ENCODE results near the gene TTC9B.

TTC9B gene

GRCh38 chr19:40213882-40214570, 4.2 kb downstream of the TTC9B start:
- H3K36me3 Mint-ChIP-seq (ENCODE audit: insufficient read depth), result peaks cover 6% of the 10 kb centered on the region
- DNase-seq (ENCODE audit: low spot score in 2 of 2) (no peak), ATAC-seq (replicated peaks; ENCODE audit: extremely low read depth, poor library complexity, severe bottlenecking) (no peak)
- H3K9me3 Mint-ChIP-seq, result no peaks in the 10 kb centered on the region
- no peaks in the 10 kb centered on the region for H3K4me1 Mint-ChIP-seq
- peaks cover 20% of the 10 kb centered on the region for H3K27me3 Mint-ChIP-seq
- no peak overlapping the region for H3K27ac Mint-ChIP-seq (ENCODE audit: low read depth)
- H3K4me3 Mint-ChIP-seq, result no peak overlapping the region

- DNase-seq (ENCODE audit: low spot score in 2 of 2), result no peak
- H3K27me3 Mint-ChIP-seq, result peaks cover 13% of the 10 kb centered on the region
- no peaks in the 10 kb centered on the region for H3K4me1 Mint-ChIP-seq
- H3K36me3 Mint-ChIP-seq (ENCODE audit: insufficient read depth), result peaks cover 7% of the 10 kb centered on the region
- H3K27ac Mint-ChIP-seq (ENCODE audit: low read depth), result no peak overlapping the region
- no peak for ATAC-seq (replicated peaks; ENCODE audit: extremely low read depth, poor library complexity, severe bottlenecking)
- H3K9me3 Mint-ChIP-seq, result no peaks in the 10 kb centered on the region
- H3K4me3 Mint-ChIP-seq, result no peak overlapping the region
Observed at GRCh38 chr19:40213251-40213829, 4.8 kb downstream of the TTC9B start.

- no peak overlapping the region for H3K4me3 Mint-ChIP-seq
- DNase-seq (ENCODE audit: low spot score in 2 of 2), result no peak
- ATAC-seq (replicated peaks; ENCODE audit: extremely low read depth, poor library complexity, severe bottlenecking), result no peak
- no peak overlapping the region for H3K27ac Mint-ChIP-seq (ENCODE audit: low read depth)
- H3K9me3 Mint-ChIP-seq, result no peaks in the 10 kb centered on the region
- H3K27me3 Mint-ChIP-seq, result no peaks in the 10 kb centered on the region
- peaks cover 7% of the 10 kb centered on the region for H3K36me3 Mint-ChIP-seq (ENCODE audit: insufficient read depth)
- no peaks in the 10 kb centered on the region for H3K4me1 Mint-ChIP-seq
Observed at GRCh38 chr19:40210889-40211288, 7.3 kb downstream of the TTC9B start.

GRCh38 chr19:40208602-40209001, 9.6 kb downstream of the TTC9B start:
- DNase-seq (ENCODE audit: low spot score in 2 of 2), result no peak
- no peak overlapping the region for H3K27ac Mint-ChIP-seq (ENCODE audit: low read depth)
- ATAC-seq (replicated peaks; ENCODE audit: extremely low read depth, poor library complexity, severe bottlenecking), result no peak
- no peaks in the 10 kb centered on the region for H3K9me3 Mint-ChIP-seq
- no peaks in the 10 kb centered on the region for H3K27me3 Mint-ChIP-seq
- H3K4me1 Mint-ChIP-seq, result no peaks in the 10 kb centered on the region
- peaks cover 12% of the 10 kb centered on the region for H3K36me3 Mint-ChIP-seq (ENCODE audit: insufficient read depth)
- no peak overlapping the region for H3K4me3 Mint-ChIP-seq

GRCh38 chr19:40205760-40206159, 12.4 kb downstream of the TTC9B start:
- H3K27me3 Mint-ChIP-seq, result no peaks in the 10 kb centered on the region
- no peaks in the 10 kb centered on the region for H3K4me1 Mint-ChIP-seq
- no peak overlapping the region for H3K4me3 Mint-ChIP-seq
- no peak overlapping the region for H3K27ac Mint-ChIP-seq (ENCODE audit: low read depth)
- no peaks in the 10 kb centered on the region for H3K9me3 Mint-ChIP-seq
- peaks cover 13% of the 10 kb centered on the region for H3K36me3 Mint-ChIP-seq (ENCODE audit: insufficient read depth)
- no peak for DNase-seq (ENCODE audit: low spot score in 2 of 2)
- no peak for ATAC-seq (replicated peaks; ENCODE audit: extremely low read depth, poor library complexity, severe bottlenecking)

DNA sequence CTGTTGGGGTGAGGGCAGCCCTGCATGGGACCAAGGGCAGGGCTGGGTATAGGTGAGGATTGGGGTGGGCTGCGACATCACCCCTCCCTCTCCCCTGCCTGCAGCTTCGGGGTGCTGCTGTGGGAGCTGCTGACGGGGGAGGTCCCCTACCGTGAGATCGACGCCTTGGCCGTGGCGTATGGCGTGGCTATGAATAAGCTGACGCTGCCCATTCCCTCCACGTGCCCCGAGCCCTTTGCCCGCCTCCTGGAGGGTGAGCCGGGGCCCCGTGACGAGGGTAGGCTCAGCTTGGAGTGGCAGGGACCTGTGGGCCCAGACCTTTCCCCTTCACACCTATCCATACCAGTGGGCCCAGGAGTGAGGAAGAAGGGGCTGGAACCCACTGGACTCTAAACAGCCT, 13.8 kb downstream of the TTC9B start:
- no peak for ATAC-seq (replicated peaks; ENCODE audit: extremely low read depth, poor library complexity, severe bottlenecking)
- no peak for DNase-seq (ENCODE audit: low spot score in 2 of 2)
- peaks cover 12% of the 10 kb centered on the region for H3K36me3 Mint-ChIP-seq (ENCODE audit: insufficient read depth)
- H3K27me3 Mint-ChIP-seq, result no peaks in the 10 kb centered on the region
- H3K27ac Mint-ChIP-seq (ENCODE audit: low read depth), result no peak overlapping the region
- peaks cover 2% of the 10 kb centered on the region for H3K4me1 Mint-ChIP-seq
- no peak overlapping the region for H3K4me3 Mint-ChIP-seq
- no peaks in the 10 kb centered on the region for H3K9me3 Mint-ChIP-seq

DNA sequence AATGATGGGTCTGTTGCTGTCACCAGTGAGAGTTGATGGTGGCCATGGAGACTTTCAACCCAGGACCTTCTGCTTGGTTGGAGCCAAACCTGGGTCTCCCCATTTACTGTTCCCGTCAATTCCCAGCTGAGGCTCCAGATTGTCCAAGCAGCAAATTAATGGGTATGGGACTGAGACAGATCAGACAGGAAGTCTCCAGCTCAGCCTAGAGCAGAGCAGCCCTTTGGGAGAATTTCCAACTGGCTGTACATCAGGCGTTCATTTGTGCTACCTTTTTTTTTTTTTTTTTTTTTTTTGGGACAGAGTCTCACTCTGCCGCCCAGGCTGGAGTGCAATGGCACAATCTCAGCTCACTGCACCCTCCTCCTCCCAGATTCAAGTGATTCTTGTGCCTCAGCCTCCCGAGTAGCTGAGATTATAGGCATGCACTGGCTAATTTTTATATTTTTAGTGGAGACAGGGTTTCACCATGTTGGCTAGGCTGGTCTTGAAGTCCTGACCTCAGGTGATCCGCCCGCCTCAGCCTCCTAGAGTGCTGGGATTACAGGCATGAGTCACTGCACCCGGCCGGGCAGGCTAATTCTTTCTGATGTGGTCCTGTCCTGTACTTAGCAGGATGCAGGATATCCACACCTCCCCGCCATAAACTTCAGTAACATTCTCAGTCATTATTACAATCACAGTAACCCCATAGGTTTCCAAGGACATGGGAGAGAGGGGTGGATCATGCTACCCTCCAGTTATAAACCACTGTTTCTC, 17.7 kb downstream of the TTC9B start:
- ATAC-seq (replicated peaks; ENCODE audit: extremely low read depth, poor library complexity, severe bottlenecking) (no peak), DNase-seq (ENCODE audit: low spot score in 2 of 2) (no peak)
- Mint-ChIP-seq H3K36me3 (ENCODE audit: insufficient read depth) (peaks cover 10% of the 10 kb centered on the region), H3K4me3 (no peak overlapping the region), H3K9me3 (no peaks in the 10 kb centered on the region), H3K27ac (ENCODE audit: low read depth) (no peak overlapping the region), H3K27me3 (no peaks in the 10 kb centered on the region), H3K4me1 (peaks cover 8% of the 10 kb centered on the region)

GRCh38 chr19:40198272-40198990, 19.8 kb downstream of the TTC9B start:
- Mint-ChIP-seq H3K4me3 (no peak overlapping the region), H3K4me1 (peaks cover 26% of the 10 kb centered on the region), H3K36me3 (ENCODE audit: insufficient read depth) (peaks cover 6% of the 10 kb centered on the region), H3K27me3 (no peaks in the 10 kb centered on the region), H3K9me3 (no peaks in the 10 kb centered on the region), H3K27ac (ENCODE audit: low read depth) (no peak overlapping the region)
- no peak for ATAC-seq (replicated peaks; ENCODE audit: extremely low read depth, poor library complexity, severe bottlenecking)
- no peak for DNase-seq (ENCODE audit: low spot score in 2 of 2)

- Mint-ChIP-seq H3K4me1 (peaks cover 33% of the 10 kb centered on the region), H3K9me3 (no peaks in the 10 kb centered on the region), H3K27ac (ENCODE audit: low read depth) (no peak overlapping the region), H3K36me3 (ENCODE audit: insufficient read depth) (peaks cover 5% of the 10 kb centered on the region), H3K4me3 (peak overlapping the region; percentile 4), H3K27me3 (no peaks in the 10 kb centered on the region)
- ATAC-seq (replicated peaks; ENCODE audit: extremely low read depth, poor library complexity, severe bottlenecking), result no peak
- no peak for DNase-seq (ENCODE audit: low spot score in 2 of 2)
Observed at GRCh38 chr19:40193587-40193849, 24.7 kb downstream of the TTC9B start.

- peaks cover 33% of the 10 kb centered on the region for H3K4me1 Mint-ChIP-seq
- H3K36me3 Mint-ChIP-seq (ENCODE audit: insufficient read depth), result peaks cover 3% of the 10 kb centered on the region
- ATAC-seq (replicated peaks; ENCODE audit: extremely low read depth, poor library complexity, severe bottlenecking) (no peak), DNase-seq (ENCODE audit: low spot score in 2 of 2) (no peak)
- H3K27me3 Mint-ChIP-seq, result no peaks in the 10 kb centered on the region
- no peaks in the 10 kb centered on the region for H3K9me3 Mint-ChIP-seq
- H3K4me3 Mint-ChIP-seq, result peak overlapping the region; percentile 70
- H3K27ac Mint-ChIP-seq (ENCODE audit: low read depth), result no peak overlapping the region
Observed at GRCh38 chr19:40192758-40193586, 25.2 kb downstream of the TTC9B start.

- peaks cover 3% of the 10 kb centered on the region for H3K36me3 Mint-ChIP-seq (ENCODE audit: insufficient read depth)
- peak overlapping the region; percentile 70 for H3K4me3 Mint-ChIP-seq
- no peak overlapping the region for H3K27ac Mint-ChIP-seq (ENCODE audit: low read depth)
- ATAC-seq (replicated peaks; ENCODE audit: extremely low read depth, poor library complexity, severe bottlenecking) (peak; percentile 5), DNase-seq (ENCODE audit: low spot score in 2 of 2) (no peak)
- H3K27me3 Mint-ChIP-seq, result no peaks in the 10 kb centered on the region
- peaks cover 33% of the 10 kb centered on the region for H3K4me1 Mint-ChIP-seq
- H3K9me3 Mint-ChIP-seq, result no peaks in the 10 kb centered on the region
Observed at GRCh38 chr19:40191836-40192646, 26.1 kb downstream of the TTC9B start.

Data from central memory CD8-positive, alpha-beta T cell (primary cell).